HG02973 (cell line): ENCODE measurements around the gene HLA-DMB.

Experiments
- ATAC-seq: cut with Tn5 transposase; IDR thresholded peaks from one replicate; pipeline ENCODE4 v1.9.1; 2021; ENCODE audit warnings: moderate library complexity; ENCODE audit not compliant: unreplicated experiment

HLA-DMB gene

GRCh38 chr6:32971581-32972352, 30.9 kb upstream of the HLA-DMB start:
- peak; percentile 38 for ATAC-seq

GRCh38 chr6:32971242-32971580, 30.4 kb upstream of the HLA-DMB start:
- ATAC-seq, result no peak

GRCh38 chr6:32970413-32971241, 29.8 kb upstream of the HLA-DMB start:
- ATAC-seq, result no peak

- ATAC-seq, result no peak
Measured at GRCh38 chr6:32969685-32970412, 29.0 kb upstream of the HLA-DMB start.

- ATAC-seq, result no peak
Measured at GRCh38 chr6:32968867-32969684, 28.2 kb upstream of the HLA-DMB start.

- peak; percentile 24 for ATAC-seq
Measured at GRCh38 chr6:32968093-32968866, 27.5 kb upstream of the HLA-DMB start, which contains the start of gene BRD2. TSS of gene BRD2 (plus strand) at chr6:32968594. CDS start at chr6:32972899, 4,305 bp downstream.

- no peak for ATAC-seq
Measured at GRCh38 chr6:32967151-32968091, 26.6 kb upstream of the HLA-DMB start.

GRCh38 chr6:32964776-32965175, 23.9 kb upstream of the HLA-DMB start:
- ATAC-seq, result no peak

GRCh38 chr6:32963866-32964265, 23.0 kb upstream of the HLA-DMB start:
- no peak for ATAC-seq

GRCh38 chr6:32962213-32962826, 21.5 kb upstream of the HLA-DMB start:
- no peak for ATAC-seq

- no peak for ATAC-seq
Measured at GRCh38 chr6:32960563-32960962, 19.7 kb upstream of the HLA-DMB start.

- no peak for ATAC-seq
Measured at GRCh38 chr6:32956176-32956575, 15.3 kb upstream of the HLA-DMB start.

GRCh38 chr6:32954986-32955802, 14.4 kb upstream of the HLA-DMB start:
- ATAC-seq, result no peak

GRCh38 chr6:32954267-32954666, 13.4 kb upstream of the HLA-DMB start:
- no peak for ATAC-seq

GRCh38 chr6:32953775-32954174, 12.9 kb upstream of the HLA-DMB start:
- no peak for ATAC-seq

- peak; percentile 81 for ATAC-seq
Measured at GRCh38 chr6:32952817-32953739, 12.2 kb upstream of the HLA-DMB start, which contains the start of gene HLA-DMA. TSS of gene HLA-DMA (minus strand) at chr6:32953097. CDS start at chr6:32953036, 61 bp downstream.
